Epithelial cell of proximal tubule (primary cell): Measurements from ENCODE around the gene TCF7. TPM values are rescaled to one million over a fixed set of nuclear protein-coding genes. Genes with fewer than 3 reads are reported as not detected.

ENCODE experiments used
- DNase-seq: peaks from one replicate; pipeline ENCODE4 v3.0.0-alpha.2; 2011; ENCODE audit warnings: low read depth
- H3K4me3 ChIP-seq: 2 replicates; pipeline ENCODE4 v1.5.1; 2011; ENCODE audit warnings: low read depth, mild to moderate bottlenecking, low read length
- total RNA-seq: library from RNA; depleted of rRNA; stranded (reverse); fragments of >200 nt; gene quantifications from 2 replicates; pipeline ENCODE4 v1.2.3, GENCODE V29; 2015
- TF ChIP-seq, protein P1 (sequence below): conservative IDR thresholded peaks from 2 replicates; pipeline ENCODE4 v1.5.1; 2012; ENCODE audit warnings: low read depth, mild to moderate bottlenecking, low read length

The TCF7 gene
- total RNA-seq, 1 donor from 2014 or later = 3.6 TPM

DNA sequence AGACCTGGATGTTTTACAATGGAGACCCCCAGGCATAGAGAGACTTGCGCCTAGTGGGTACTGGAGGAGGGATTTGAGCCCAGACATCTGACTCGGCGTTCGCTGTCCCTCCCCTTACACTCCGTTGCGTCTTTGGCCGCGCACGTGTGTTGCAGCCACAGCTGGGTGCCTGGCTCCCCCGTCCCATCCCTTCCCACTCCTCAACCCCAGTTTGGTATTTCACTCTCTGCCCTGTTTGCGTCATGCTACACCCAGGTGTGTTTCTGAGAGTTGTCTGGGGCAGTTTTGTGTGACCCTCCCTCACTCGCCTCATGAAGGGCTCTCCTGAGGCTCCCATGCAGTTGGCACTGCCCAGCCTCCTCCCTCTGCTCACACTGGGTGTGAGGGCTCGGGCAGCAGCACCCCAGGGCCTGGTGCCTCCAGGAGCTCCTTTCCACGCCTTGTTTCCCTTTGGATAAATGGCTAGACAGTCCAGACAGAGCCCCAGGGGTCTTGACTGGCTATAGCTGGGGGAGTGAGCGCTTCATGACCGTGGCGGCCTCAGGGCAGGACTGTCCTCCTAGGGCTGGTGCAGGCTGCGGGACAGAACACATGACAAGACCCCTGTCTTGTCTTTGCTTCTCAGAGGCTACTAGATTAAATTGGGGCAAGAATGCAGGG is 13.6 kb downstream of the TCF7 start:
- no peak for DNase-seq
- H3K4me3 ChIP-seq = no peak overlapping the region
- TF ChIP-seq, protein P1, sequence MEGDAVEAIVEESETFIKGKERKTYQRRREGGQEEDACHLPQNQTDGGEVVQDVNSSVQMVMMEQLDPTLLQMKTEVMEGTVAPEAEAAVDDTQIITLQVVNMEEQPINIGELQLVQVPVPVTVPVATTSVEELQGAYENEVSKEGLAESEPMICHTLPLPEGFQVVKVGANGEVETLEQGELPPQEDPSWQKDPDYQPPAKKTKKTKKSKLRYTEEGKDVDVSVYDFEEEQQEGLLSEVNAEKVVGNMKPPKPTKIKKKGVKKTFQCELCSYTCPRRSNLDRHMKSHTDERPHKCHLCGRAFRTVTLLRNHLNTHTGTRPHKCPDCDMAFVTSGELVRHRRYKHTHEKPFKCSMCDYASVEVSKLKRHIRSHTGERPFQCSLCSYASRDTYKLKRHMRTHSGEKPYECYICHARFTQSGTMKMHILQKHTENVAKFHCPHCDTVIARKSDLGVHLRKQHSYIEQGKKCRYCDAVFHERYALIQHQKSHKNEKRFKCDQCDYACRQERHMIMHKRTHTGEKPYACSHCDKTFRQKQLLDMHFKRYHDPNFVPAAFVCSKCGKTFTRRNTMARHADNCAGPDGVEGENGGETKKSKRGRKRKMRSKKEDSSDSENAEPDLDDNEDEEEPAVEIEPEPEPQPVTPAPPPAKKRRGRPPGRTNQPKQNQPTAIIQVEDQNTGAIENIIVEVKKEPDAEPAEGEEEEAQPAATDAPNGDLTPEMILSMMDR = no peak

DNA sequence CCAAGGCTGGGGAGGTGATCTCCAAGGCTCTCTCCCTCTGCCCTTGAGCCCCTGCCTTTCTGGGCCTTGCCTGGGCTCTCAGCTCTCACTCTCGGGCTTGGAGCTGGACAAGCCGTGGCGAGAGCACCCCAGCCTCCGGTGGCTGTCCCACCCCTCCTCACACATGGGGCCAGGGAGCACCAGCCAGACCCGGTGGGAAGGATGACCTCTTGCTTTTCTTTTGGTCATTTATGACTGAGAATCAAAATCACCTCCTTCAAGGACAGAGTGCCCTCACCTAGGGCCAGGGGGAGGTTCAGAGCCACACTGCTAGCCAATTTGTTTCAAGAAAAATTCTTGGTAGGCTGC is 14.1 kb downstream of the TCF7 start:
- H3K4me3 ChIP-seq = no peak overlapping the region
- no peak for DNase-seq
- TF ChIP-seq, protein P1 = no peak

DNA sequence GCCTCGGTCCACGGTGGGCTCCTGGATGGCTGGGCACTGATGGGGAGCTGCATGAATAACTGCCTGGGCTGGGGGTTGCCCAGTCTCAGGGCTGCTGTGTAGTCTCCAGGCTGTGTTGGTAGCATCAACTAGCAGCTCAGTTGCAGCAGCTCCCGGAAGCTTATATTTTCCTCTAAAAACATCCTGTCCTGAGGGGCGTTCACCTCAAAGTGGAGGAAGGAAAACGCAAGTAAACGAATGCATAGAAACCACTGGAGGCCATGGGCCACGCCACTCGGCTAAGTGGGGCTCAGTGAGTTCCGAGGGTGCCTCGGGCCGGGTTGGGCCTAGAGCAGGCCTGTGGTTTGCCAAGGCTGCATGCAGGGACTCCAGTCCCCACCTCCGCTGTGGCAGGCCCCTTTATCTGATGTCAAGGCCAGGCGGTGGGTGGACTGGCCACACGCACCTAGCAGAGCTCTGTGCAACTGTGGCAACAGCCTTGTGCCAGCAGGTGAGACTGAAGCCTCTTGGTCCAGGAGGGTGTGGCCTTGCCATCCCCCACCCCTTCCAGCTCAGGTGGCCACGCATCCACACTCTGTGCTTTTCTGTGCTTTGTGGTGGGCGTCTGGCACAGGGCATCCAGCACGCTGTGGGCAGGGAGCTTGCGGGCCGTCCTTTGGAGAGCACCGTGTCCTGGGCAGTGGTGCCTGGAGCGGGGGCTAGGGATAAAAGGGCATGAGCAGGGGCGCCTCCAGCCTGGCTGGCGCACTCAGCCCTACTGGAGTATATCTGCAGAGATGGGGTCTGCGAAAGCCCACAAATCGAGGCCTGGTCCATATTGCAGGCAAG is 15.1 kb downstream of the TCF7 start:
- TF ChIP-seq, protein P1 = no peak
- DNase-seq = no peak
- no peak overlapping the region for H3K4me3 ChIP-seq

DNA sequence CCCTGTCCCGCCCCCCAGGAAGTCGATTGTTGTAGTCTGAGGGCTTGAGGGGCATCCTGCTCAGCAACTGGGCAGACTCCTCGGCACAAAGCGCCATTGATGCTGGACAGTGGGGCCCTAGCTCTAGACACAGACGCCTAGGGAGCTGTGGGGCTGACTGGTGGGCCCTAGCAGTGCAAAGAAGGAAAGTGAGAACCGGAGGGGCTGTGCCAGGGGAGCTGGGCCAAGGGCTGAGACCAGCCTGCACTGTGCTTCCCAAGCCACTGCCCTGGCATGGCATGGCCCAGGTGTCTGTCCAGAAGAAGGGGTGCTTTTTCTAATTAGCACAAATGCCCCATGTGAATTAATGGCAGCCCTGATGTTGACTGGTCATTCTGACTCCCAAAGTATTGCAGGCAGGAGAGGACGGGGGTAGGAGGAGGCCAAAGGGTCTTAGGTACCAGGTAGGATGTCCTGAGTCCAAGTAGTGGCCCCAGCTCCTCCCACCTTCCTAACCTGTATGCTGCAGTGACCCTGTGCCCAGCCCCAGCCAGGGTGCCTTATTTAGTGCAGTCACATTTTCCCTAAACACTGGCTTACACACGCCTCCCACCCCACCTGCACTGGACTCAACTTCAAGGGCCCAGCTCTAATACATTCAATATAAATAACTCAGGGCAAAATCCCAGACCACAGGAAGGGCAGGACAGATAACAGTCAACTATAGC is 15.9 kb downstream of the TCF7 start:
- no peak for DNase-seq
- TF ChIP-seq, protein P1 = no peak
- no peak overlapping the region for H3K4me3 ChIP-seq

DNA sequence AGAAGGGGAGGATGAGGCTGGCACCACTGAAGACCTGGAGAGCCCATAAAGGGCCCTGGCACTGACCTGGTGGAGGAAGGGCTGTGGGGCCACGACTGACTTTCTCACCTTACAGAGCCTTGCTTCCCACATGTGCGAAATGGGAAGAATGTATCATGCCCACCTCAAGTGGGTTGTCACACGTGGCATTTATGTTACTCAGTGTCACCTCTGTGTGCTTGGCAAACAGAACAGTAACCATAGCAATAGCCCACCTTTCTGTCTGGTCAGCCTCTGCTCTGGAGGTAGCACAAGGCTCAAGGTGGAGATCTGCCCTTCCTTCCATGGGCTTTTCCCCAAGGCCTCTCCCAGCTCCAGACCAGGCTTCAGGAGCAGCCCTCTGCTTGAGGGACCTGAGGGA is 16.7 kb downstream of the TCF7 start:
- no peak overlapping the region for H3K4me3 ChIP-seq
- TF ChIP-seq, protein P1 = no peak
- DNase-seq = no peak

DNA sequence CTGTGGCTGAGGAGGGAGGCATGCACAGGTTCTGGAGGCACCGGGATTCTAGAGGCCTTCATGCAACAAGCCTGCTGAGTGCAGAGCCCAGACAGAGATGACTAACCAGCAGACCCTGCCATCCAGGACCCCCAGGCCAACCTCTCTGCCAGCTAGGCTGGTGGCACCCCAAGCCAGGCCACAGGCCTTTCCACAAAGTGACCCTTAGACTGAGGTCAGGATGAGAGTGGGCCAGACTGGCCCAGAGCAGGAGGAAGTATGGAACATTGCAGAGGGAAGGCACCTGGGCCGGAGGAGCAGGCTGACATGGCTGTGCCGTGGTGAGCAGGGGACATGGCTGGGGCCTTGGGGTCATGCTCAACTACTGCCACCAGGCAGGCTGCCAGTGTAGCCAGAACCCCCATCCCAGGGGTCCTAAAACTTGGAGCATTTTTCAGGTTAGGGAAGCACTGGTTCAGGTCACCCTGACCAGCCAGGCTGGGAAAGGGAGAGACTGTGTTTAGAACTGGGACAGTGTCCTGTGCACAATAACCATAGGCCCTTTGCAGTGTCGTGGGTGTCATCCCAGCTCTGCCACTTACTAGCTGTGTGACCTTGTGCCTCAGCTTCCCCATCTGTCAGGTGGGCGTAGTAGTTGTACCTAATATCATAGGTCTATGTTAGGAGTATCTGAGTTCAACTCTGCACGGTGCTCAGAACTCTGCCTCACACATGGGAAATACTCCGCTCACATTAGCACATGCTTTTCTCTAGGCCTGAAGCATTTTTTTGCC is 17.3 kb downstream of the TCF7 start:
- H3K4me3 ChIP-seq = no peak overlapping the region
- no peak for DNase-seq
- TF ChIP-seq, protein P1 = no peak
